Thyroid gland (tissue), 4 donors: ENCODE measurements around the gene VSTM1.

Experiments used
- POLR2A ChIP-seq, 2 donors: fragments of 450-650 bp; IDR thresholded peaks; one replicate each; pipeline ENCODE4 v1.6.1; 2017; ENCODE audit warnings: antibody characterized with exemption in 2 of 2, mild to moderate bottlenecking in 2 of 2, moderate library complexity in 1 of 2
- TF ChIP-seq, protein P1 (sequence below), 6 experiments: fragments of 200-600 bp in 3 of 6; fragments of 450-650 bp in 3 of 6; sonication (generic) in 3 of 6; IDR thresholded peaks; one replicate each; pipeline ENCODE4 v1.5.1; 2016 to 2019; ENCODE audit warnings: antibody characterized with exemption in 6 of 6, mild to moderate bottlenecking in 2 of 6, inconsistent platforms in 1 of 6, moderate library complexity in 1 of 6

DNA sequence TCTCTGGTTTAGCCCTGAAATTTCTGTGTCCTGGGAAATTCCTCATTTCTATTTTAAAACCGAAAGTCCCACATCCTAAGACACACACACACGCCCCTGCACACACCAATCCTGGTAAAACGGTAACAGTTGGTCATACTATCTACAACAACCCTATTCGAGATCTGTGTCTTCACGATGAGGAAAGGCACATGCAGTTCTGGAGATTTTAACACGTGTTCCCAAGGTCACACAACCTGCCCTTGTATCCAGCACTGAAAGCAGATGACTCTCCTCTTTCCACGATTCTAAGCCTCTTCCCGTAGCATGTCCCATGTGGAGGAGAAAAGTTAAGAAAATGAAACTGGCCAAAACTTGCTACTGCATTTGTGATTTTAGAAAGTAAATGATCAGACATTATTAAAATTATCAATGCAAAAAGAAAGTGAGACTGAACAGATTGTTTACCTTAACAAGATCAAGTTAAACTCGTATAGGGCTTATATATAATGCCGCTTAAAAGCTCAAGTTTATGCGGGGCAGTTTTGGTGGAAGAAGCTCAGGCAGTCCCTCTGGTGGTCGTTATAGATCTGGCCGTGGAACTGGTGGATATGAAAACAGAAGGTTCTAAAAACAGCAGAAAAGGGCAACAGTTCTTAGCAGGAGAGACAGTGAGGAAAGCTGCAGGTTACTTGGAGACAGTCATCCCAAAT is 32.7 kb downstream of the VSTM1 start:
- TF ChIP-seq, protein P1, sequence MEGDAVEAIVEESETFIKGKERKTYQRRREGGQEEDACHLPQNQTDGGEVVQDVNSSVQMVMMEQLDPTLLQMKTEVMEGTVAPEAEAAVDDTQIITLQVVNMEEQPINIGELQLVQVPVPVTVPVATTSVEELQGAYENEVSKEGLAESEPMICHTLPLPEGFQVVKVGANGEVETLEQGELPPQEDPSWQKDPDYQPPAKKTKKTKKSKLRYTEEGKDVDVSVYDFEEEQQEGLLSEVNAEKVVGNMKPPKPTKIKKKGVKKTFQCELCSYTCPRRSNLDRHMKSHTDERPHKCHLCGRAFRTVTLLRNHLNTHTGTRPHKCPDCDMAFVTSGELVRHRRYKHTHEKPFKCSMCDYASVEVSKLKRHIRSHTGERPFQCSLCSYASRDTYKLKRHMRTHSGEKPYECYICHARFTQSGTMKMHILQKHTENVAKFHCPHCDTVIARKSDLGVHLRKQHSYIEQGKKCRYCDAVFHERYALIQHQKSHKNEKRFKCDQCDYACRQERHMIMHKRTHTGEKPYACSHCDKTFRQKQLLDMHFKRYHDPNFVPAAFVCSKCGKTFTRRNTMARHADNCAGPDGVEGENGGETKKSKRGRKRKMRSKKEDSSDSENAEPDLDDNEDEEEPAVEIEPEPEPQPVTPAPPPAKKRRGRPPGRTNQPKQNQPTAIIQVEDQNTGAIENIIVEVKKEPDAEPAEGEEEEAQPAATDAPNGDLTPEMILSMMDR (IDR thresholded peaks at IDR 0.05) = no peak
- no peak for TF ChIP-seq POLR2A (IDR thresholded peaks at IDR 0.05)
